C4-2B (cell line): ENCODE results near the gene ZFR.

Experiments used
- ZFX ChIP-seq: fragments of 450-650 bp; IDR thresholded peaks from 2 replicates; pipeline ENCODE4 v1.6.1; 2017
- TF ChIP-seq, protein P1 (sequence below): fragments of 450-650 bp; conservative IDR thresholded peaks from 2 replicates; pipeline ENCODE4 v1.5.1; 2017; ENCODE audit warnings: mild to moderate bottlenecking

DNA sequence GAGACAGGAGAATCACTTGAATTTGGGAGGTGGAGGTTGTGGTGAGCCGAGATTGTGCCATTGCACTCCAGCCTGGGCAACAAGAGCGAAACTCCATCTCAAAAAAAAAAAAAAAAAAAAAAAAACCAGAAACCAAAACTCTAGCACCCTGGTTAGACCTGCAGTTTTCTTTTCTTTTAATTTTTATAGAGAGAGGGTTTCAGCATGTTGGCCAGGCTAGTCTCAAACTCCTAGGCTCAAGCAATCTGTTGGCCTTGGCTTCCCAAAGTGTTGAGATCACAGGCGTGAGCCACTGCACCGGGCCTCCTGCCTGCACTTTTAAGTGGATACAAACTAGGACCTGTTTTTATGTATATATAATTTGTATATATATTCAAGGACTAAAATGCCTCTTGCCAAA lies 118.9 kb downstream of the ZFR start:
- TF ChIP-seq, protein P1, sequence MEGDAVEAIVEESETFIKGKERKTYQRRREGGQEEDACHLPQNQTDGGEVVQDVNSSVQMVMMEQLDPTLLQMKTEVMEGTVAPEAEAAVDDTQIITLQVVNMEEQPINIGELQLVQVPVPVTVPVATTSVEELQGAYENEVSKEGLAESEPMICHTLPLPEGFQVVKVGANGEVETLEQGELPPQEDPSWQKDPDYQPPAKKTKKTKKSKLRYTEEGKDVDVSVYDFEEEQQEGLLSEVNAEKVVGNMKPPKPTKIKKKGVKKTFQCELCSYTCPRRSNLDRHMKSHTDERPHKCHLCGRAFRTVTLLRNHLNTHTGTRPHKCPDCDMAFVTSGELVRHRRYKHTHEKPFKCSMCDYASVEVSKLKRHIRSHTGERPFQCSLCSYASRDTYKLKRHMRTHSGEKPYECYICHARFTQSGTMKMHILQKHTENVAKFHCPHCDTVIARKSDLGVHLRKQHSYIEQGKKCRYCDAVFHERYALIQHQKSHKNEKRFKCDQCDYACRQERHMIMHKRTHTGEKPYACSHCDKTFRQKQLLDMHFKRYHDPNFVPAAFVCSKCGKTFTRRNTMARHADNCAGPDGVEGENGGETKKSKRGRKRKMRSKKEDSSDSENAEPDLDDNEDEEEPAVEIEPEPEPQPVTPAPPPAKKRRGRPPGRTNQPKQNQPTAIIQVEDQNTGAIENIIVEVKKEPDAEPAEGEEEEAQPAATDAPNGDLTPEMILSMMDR: no peak
- no peak for TF ChIP-seq ZFX
